GM23338 (cell line): Measurements from ENCODE around the gene TMEM239. TPM values are rescaled to one million over a fixed set of nuclear protein-coding genes. Genes with fewer than 3 reads are reported as not detected.

Experiments used
- ATAC-seq: fragments of 200-7000 bp; cut with Tn5 transposase; 3 replicates; pipeline ENCODE4 v1.9.1; 2020
- DNase-seq: peaks from one replicate; pipeline ENCODE4 v3.0.0-alpha.2; 2015; ENCODE audit warnings: low spot score
- H2AFZ ChIP-seq: fragments of 200-600 bp; sonication (generic); 2 replicates; pipeline ENCODE4 v1.8.0; 2016; ENCODE audit warnings: antibody characterized with exemption, mild to moderate bottlenecking, moderate library complexity
- H3F3A ChIP-seq: fragments of 200-600 bp; sonication (generic); replicated peaks from 2 replicates; pipeline ENCODE4 v1.8.0; 2017; ENCODE audit warnings: antibody characterized with exemption, mixed run types, low read depth
- H3K27ac ChIP-seq: fragments of 200-600 bp; sonication (generic); 2 replicates; pipeline ENCODE4 v1.6.1; 2016; ENCODE audit warnings: low read depth
- H3K27me3 ChIP-seq: fragments of 200-600 bp; sonication (generic); 2 replicates; pipeline ENCODE4 v1.8.0; 2016; ENCODE audit warnings: mild to moderate bottlenecking, mixed run types, moderate library complexity; ENCODE audit not compliant: insufficient read depth
- H3K36me3 ChIP-seq: fragments of 200-600 bp; sonication (generic); 2 replicates; pipeline ENCODE4 v1.8.0; 2016; ENCODE audit warnings: mild to moderate bottlenecking; ENCODE audit not compliant: insufficient read depth
- H3K4me1 ChIP-seq: fragments of 200-600 bp; sonication (generic); 2 replicates; pipeline ENCODE4 v1.8.0; 2016; ENCODE audit warnings: mild to moderate bottlenecking, moderate library complexity; ENCODE audit not compliant: insufficient read depth
- H3K4me2 ChIP-seq: fragments of 200-600 bp; sonication (generic); 2 replicates; pipeline ENCODE4 v1.7.1; 2017; ENCODE audit warnings: mixed run types
- H3K4me3 ChIP-seq: fragments of 200-600 bp; sonication (generic); 2 replicates; pipeline ENCODE4 v1.6.1; 2016; ENCODE audit warnings: mixed run types
- H3K79me2 ChIP-seq: fragments of 200-600 bp; sonication (generic); replicated peaks from 2 replicates; pipeline ENCODE4 v1.8.0; 2017; ENCODE audit warnings: mild to moderate bottlenecking; ENCODE audit not compliant: insufficient read depth
- H3K9me2 ChIP-seq: fragments of 200-600 bp; sonication (generic); 2 replicates; pipeline ENCODE4 v1.8.0; 2017; ENCODE audit not compliant: insufficient read depth
- H4K20me1 ChIP-seq: fragments of 200-600 bp; sonication (generic); replicated peaks from 2 replicates; pipeline ENCODE4 v1.8.0; 2017; ENCODE audit warnings: mild to moderate bottlenecking; ENCODE audit not compliant: insufficient read depth
- H3K27ac Mint-ChIP-seq: 2 replicates; pipeline ENCODE4 v1.8.0; 2020; ENCODE audit warnings: inconsistent platforms, mild to moderate bottlenecking, moderate library complexity, mixed read lengths
- H3K27me3 Mint-ChIP-seq: 3 replicates; pipeline ENCODE4 v1.8.0; 2022; ENCODE audit warnings: low read depth, mild to moderate bottlenecking, moderate library complexity, mixed read lengths, inconsistent platforms; ENCODE audit not compliant: insufficient read depth, poor library complexity
- H3K36me3 Mint-ChIP-seq: 3 replicates; pipeline ENCODE4 v1.8.0; 2021; ENCODE audit warnings: low read depth, mild to moderate bottlenecking, inconsistent platforms, moderate library complexity, mixed read lengths
- H3K4me1 Mint-ChIP-seq: 3 replicates; pipeline ENCODE4 v1.8.0; 2020; ENCODE audit warnings: mild to moderate bottlenecking, inconsistent platforms, mixed read lengths
- H3K4me3 Mint-ChIP-seq: 3 replicates; pipeline ENCODE4 v1.8.0; 2021; ENCODE audit warnings: moderate library complexity, mild to moderate bottlenecking, inconsistent platforms, mixed read lengths
- H3K9me3 Mint-ChIP-seq: 3 replicates; pipeline ENCODE4 v1.8.0; 2020; ENCODE audit warnings: moderate library complexity, mild to moderate bottlenecking, inconsistent platforms, mixed read lengths
- CREB1 ChIP-seq: fragments of 250-450 bp; sonication (Bioruptor Pico); IDR thresholded peaks from 2 replicates; pipeline ENCODE4 v1.5.0; 2020; ENCODE audit warnings: low read depth, mild to moderate bottlenecking, moderate library complexity
- ETS1 ChIP-seq: IDR thresholded peaks from 2 replicates; pipeline ENCODE4 v1.6.1; 2016; ENCODE audit warnings: antibody characterized with exemption
- EZH2phosphoT487 ChIP-seq: fragments of 200-600 bp; sonication (generic); IDR thresholded peaks from one replicate; pipeline ENCODE4 v1.8.1; 2018; ENCODE audit warnings: antibody characterized with exemption; ENCODE audit not compliant: unreplicated experiment
- JUNB ChIP-seq: IDR thresholded peaks from one replicate; pipeline ENCODE4 v1.6.1; 2016; ENCODE audit warnings: antibody characterized with exemption; ENCODE audit not compliant: unreplicated experiment
- NANOG ChIP-seq: IDR thresholded peaks from 2 replicates; pipeline ENCODE4 v1.6.1; 2016; ENCODE audit warnings: antibody characterized with exemption, borderline replicate concordance
- POLR2AphosphoS5 ChIP-seq: IDR thresholded peaks from 2 replicates; pipeline ENCODE4 v1.6.1; 2016; ENCODE audit warnings: antibody characterized with exemption, low read depth
- STAT1 ChIP-seq: IDR thresholded peaks from one replicate; pipeline ENCODE4 v1.6.1; 2016; ENCODE audit warnings: antibody characterized with exemption; ENCODE audit not compliant: unreplicated experiment
- ZNF331 ChIP-seq: fragments of 250-450 bp; sonication (Bioruptor Pico); IDR thresholded peaks from 2 replicates; pipeline ENCODE4 v1.5.0; 2020; ENCODE audit warnings: low read depth, mild to moderate bottlenecking, moderate library complexity
- ZNF462 ChIP-seq: fragments of 250-450 bp; sonication (Bioruptor Pico); IDR thresholded peaks from 2 replicates; pipeline ENCODE4 v1.5.0; 2020; ENCODE audit warnings: mild to moderate bottlenecking, moderate library complexity
- polyA plus RNA-seq: library from polyadenylated mRNA; unstranded; fragments of >200 nt; fragmentation: Nextera tagmentation; extraction: Ambion mirVana; gene quantifications from 2 replicates; pipeline ENCODE4 v1.2.1, GENCODE V29; 2016
- total RNA-seq: library from RNA; depleted of rRNA; stranded (reverse); fragments of >200 nt; shearing (Covaris generic); gene quantifications from 2 replicates; pipeline ENCODE4 v1.2.3, GENCODE V29; 2014

Gene TMEM239
- total and polyA plus RNA-seq, 2 experiments from 2014 or later: not detected

- TF ChIP-seq POLR2AphosphoS5 (no peak), EZH2phosphoT487 (no peak), NANOG (no peak), ZNF331 (CRISPR knock-in tag) (no peak)
Observed at GRCh38 chr20:2794202-2794748, 21.9 kb upstream of the TMEM239 start (continued).

GRCh38 chr20:2794866-2795447, 21.2 kb upstream of the TMEM239 start:
- Histone ChIP-seq H3K4me1 (peaks cover 10% of the 10 kb centered on the region; the same call in 1 of the 2 replicates), H3F3A (no peaks in the 10 kb centered on the region), H4K20me1 (peaks cover 8% of the 10 kb centered on the region; the same call in 1 of the 2 replicates), H3K4me3 (no peak overlapping the region), H2AFZ (no peak overlapping the region), H3K27ac (no peak overlapping the region), H3K9me2 (no peaks in the 10 kb centered on the region), H3K36me3 (no peaks in the 10 kb centered on the region), H3K27me3 (peaks cover 12% of the 10 kb centered on the region), H3K4me2 (no peak overlapping the region), H3K79me2 (no peaks in the 10 kb centered on the region)
- H3K36me3 Mint-ChIP-seq: peaks cover 33% of the 10 kb centered on the region
- peaks cover 8% of the 10 kb centered on the region for H3K27me3 Mint-ChIP-seq
- ATAC-seq (no peak), DNase-seq (no peak)
- H3K4me1 Mint-ChIP-seq: peaks cover 13% of the 10 kb centered on the region
- no peak overlapping the region for H3K4me3 Mint-ChIP-seq
- H3K9me3 Mint-ChIP-seq: no peaks in the 10 kb centered on the region
- H3K27ac Mint-ChIP-seq: no peak overlapping the region
- TF ChIP-seq POLR2AphosphoS5 (no peak), ETS1 (no peak)

GRCh38 chr20:2795451-2795850, 20.7 kb upstream of the TMEM239 start:
- Histone ChIP-seq H3K27me3 (peaks cover 16% of the 10 kb centered on the region), H3K27ac (no peak overlapping the region), H3F3A (no peaks in the 10 kb centered on the region), H2AFZ (no peak overlapping the region), H3K9me2 (no peaks in the 10 kb centered on the region), H4K20me1 (peaks cover 8% of the 10 kb centered on the region; the same call in 1 of the 2 replicates), H3K4me3 (no peak overlapping the region), H3K79me2 (no peaks in the 10 kb centered on the region), H3K36me3 (no peaks in the 10 kb centered on the region), H3K4me2 (no peak overlapping the region), H3K4me1 (peaks cover 10% of the 10 kb centered on the region; the same call in 1 of the 2 replicates)
- H3K36me3 Mint-ChIP-seq: peaks cover 33% of the 10 kb centered on the region
- no peaks in the 10 kb centered on the region for H3K9me3 Mint-ChIP-seq
- TF ChIP-seq STAT1 (no peak), ZNF462 (CRISPR knock-in tag) (no peak), JUNB (no peak), CREB1 (no peak)
- H3K4me3 Mint-ChIP-seq: no peak overlapping the region
- H3K4me1 Mint-ChIP-seq: peaks cover 15% of the 10 kb centered on the region
- peaks cover 10% of the 10 kb centered on the region for H3K27me3 Mint-ChIP-seq
- DNase-seq: no peak
- H3K27ac Mint-ChIP-seq: no peak overlapping the region
- no peak for ATAC-seq
